WTC11 (cell line): Measurements from ENCODE around the gene DCHS2. TPM values are rescaled to one million over a fixed set of nuclear protein-coding genes. Genes with fewer than 3 reads are reported as not detected.

Experiments used
- ATAC-seq: fragments of 200-7000 bp; cut with Tn5 transposase; 2 replicates; pipeline ENCODE4 v1.10.0; 2021; ENCODE audit warnings: mild to moderate bottlenecking, moderate library complexity
- CTCF ChIA-PET: fragments of 300-600 bp; sonication (Branson Sonifier 250); formaldehyde crosslinking; loops from one replicate; lab custom pipeline; 2021; ENCODE audit warnings: antibody characterized with exemption; lab: Charles Lee
- POLR2A ChIA-PET: fragments of 350-600 bp; sonication (Branson Sonifier 250); formaldehyde crosslinking; loops from one replicate; lab custom pipeline; 2021; ENCODE audit warnings: antibody characterized with exemption; lab: Charles Lee
- DNase-seq: peaks from one replicate; pipeline ENCODE4 v3.0.0; 2021; ENCODE audit warnings: low spot score
- H3K27ac Mint-ChIP-seq: 2 replicates; pipeline ENCODE4 v1.8.0; 2021; ENCODE audit warnings: mixed read lengths
- H3K27me3 Mint-ChIP-seq: 2 replicates; pipeline ENCODE4 v1.8.0; 2021; ENCODE audit warnings: low read depth, mild to moderate bottlenecking, moderate library complexity, mixed read lengths
- H3K36me3 Mint-ChIP-seq: 2 replicates; pipeline ENCODE4 v1.8.0; 2021; ENCODE audit warnings: mixed read lengths
- H3K4me1 Mint-ChIP-seq: 2 replicates; pipeline ENCODE4 v1.8.0; 2022; ENCODE audit warnings: mixed read lengths
- H3K4me3 Mint-ChIP-seq: 2 replicates; pipeline ENCODE4 v1.8.0; 2021; ENCODE audit warnings: mild to moderate bottlenecking, moderate library complexity, mixed read lengths
- H3K9me3 Mint-ChIP-seq: 2 replicates; pipeline ENCODE4 v1.8.0; 2021; ENCODE audit warnings: mixed read lengths
- ARID4B ChIP-seq: sonication (generic); formaldehyde crosslinking; IDR thresholded peaks from 2 replicates; pipeline ENCODE4 v1.8.0; 2023; ENCODE audit warnings: missing genetic modification reagents, mild to moderate bottlenecking, borderline replicate concordance
- CREM ChIP-seq: sonication (generic); formaldehyde crosslinking; IDR thresholded peaks from 2 replicates; pipeline ENCODE4 v1.8.1; 2022; ENCODE audit warnings: mild to moderate bottlenecking, missing genetic modification reagents, moderate library complexity
- EMX1 ChIP-seq: fragments of 250-450 bp; sonication (Bioruptor Pico); IDR thresholded peaks from 2 replicates; pipeline ENCODE4 v1.8.0; 2021; ENCODE audit warnings: mild to moderate bottlenecking
- ETV6 ChIP-seq: sonication (generic); formaldehyde crosslinking; IDR thresholded peaks from 2 replicates; pipeline ENCODE4 v1.8.1; 2022; ENCODE audit warnings: mild to moderate bottlenecking, missing genetic modification reagents
- JAZF1 ChIP-seq: fragments of 250-450 bp; sonication (Bioruptor Pico); IDR thresholded peaks from 2 replicates; pipeline ENCODE4 v1.9.0; 2021; ENCODE audit warnings: moderate library complexity, mild to moderate bottlenecking, inconsistent platforms
- MAX ChIP-seq: sonication (generic); formaldehyde crosslinking; IDR thresholded peaks from 2 replicates; pipeline ENCODE4 v1.8.0; 2022; ENCODE audit warnings: mild to moderate bottlenecking, missing genetic modification reagents
- NFE2L1 ChIP-seq: sonication (generic); formaldehyde crosslinking; IDR thresholded peaks from 2 replicates; pipeline ENCODE4 v1.8.1; 2023; ENCODE audit warnings: missing genetic modification reagents
- SP1 ChIP-seq: sonication (generic); formaldehyde crosslinking; conservative IDR thresholded peaks from 2 replicates; pipeline ENCODE4 v1.8.1; 2022; ENCODE audit warnings: missing genetic modification reagents
- ZNF219 ChIP-seq: sonication (generic); formaldehyde crosslinking; IDR thresholded peaks from 2 replicates; pipeline ENCODE4 v1.8.0; 2023; ENCODE audit warnings: missing genetic modification reagents, mild to moderate bottlenecking, borderline replicate concordance
- ZNF232 ChIP-seq: sonication (generic); formaldehyde crosslinking; IDR thresholded peaks from 2 replicates; pipeline ENCODE4 v1.8.0; 2022; ENCODE audit warnings: mild to moderate bottlenecking, missing genetic modification reagents
- ZNF416 ChIP-seq: fragments of 250-450 bp; sonication (Bioruptor Pico); IDR thresholded peaks from 2 replicates; pipeline ENCODE4 v1.9.0; 2021; ENCODE audit warnings: mild to moderate bottlenecking, inconsistent platforms
- ZNF532 ChIP-seq: fragments of 250-450 bp; sonication (Bioruptor Pico); IDR thresholded peaks from 2 replicates; pipeline ENCODE4 v1.9.0; 2021; ENCODE audit warnings: mild to moderate bottlenecking, borderline replicate concordance
- total RNA-seq: library from RNA; stranded (reverse); gene quantifications from 3 replicates; pipeline ENCODE4 v1.2.3, GENCODE V29; 2021
- TF ChIP-seq, protein P1 (sequence below): sonication (generic); formaldehyde crosslinking; IDR thresholded peaks from 2 replicates; pipeline ENCODE4 v1.8.1; 2023; ENCODE audit warnings: mild to moderate bottlenecking, missing genetic modification reagents
- TF ChIP-seq, protein P2 (sequence below): sonication (generic); formaldehyde crosslinking; IDR thresholded peaks from 2 replicates; pipeline ENCODE4 v1.8.0; 2022; ENCODE audit warnings: mild to moderate bottlenecking, missing genetic modification reagents
- TF ChIP-seq, protein P3 (sequence below): sonication (generic); formaldehyde crosslinking; IDR thresholded peaks from 2 replicates; pipeline ENCODE4 v1.8.1; 2023; ENCODE audit warnings: mild to moderate bottlenecking, missing genetic modification reagents, moderate library complexity
- TF ChIP-seq, protein P4 (sequence below): sonication (generic); formaldehyde crosslinking; IDR thresholded peaks from 2 replicates; pipeline ENCODE4 v1.8.0; 2022; ENCODE audit warnings: mild to moderate bottlenecking, missing genetic modification reagents
- TF ChIP-seq, protein P5 (sequence below): fragments of 250-450 bp; sonication (Bioruptor Pico); IDR thresholded peaks from 2 replicates; pipeline ENCODE4 v2.1.2; 2022; ENCODE audit warnings: mild to moderate bottlenecking, moderate library complexity
- TF ChIP-seq, protein P6 (sequence below): sonication (generic); formaldehyde crosslinking; IDR thresholded peaks from 2 replicates; pipeline ENCODE4 v1.8.1; 2022; ENCODE audit warnings: mild to moderate bottlenecking, missing genetic modification reagents, moderate library complexity, borderline replicate concordance

Gene DCHS2
- total RNA-seq, 1 experiment from 2014 or later: 1.3 TPM

DNA sequence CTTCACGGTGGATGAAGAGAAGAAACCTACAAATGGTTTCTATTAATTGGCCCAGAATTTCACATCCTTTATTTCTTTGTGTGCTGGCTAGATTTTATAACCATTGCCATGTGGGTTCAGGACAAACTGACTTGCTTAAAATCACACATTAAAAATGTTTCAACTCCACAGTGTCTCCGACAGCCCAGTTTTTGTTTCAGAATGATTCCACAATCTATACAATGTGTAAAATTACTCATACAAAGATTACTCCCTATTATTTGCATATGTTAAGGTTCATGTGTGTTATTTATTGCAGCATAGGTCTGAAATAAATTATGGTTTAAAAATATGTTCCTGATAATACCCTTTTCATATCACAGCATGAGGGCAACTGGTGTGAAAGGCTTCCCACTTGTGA, 20.6 kb downstream of the DCHS2 start:
- H3K27ac Mint-ChIP-seq: no peak overlapping the region
- DNase-seq (no peak), ATAC-seq (no peak)
- TF ChIP-seq MAX (CRISPR knock-in tag) (no peak), CREM (CRISPR knock-in tag) (no peak), ZNF416 (CRISPR knock-in tag) (no peak), ZNF232 (no peak), ARID4B (no peak), JAZF1 (CRISPR knock-in tag) (no peak), ETV6 (CRISPR knock-in tag) (no peak), EMX1 (CRISPR knock-in tag) (no peak), ZNF532 (CRISPR knock-in tag) (no peak), ZNF219 (CRISPR knock-in tag) (no peak), SP1 (CRISPR knock-in tag) (no peak), NFE2L1 (no peak)
- TF ChIP-seq, protein P1, sequence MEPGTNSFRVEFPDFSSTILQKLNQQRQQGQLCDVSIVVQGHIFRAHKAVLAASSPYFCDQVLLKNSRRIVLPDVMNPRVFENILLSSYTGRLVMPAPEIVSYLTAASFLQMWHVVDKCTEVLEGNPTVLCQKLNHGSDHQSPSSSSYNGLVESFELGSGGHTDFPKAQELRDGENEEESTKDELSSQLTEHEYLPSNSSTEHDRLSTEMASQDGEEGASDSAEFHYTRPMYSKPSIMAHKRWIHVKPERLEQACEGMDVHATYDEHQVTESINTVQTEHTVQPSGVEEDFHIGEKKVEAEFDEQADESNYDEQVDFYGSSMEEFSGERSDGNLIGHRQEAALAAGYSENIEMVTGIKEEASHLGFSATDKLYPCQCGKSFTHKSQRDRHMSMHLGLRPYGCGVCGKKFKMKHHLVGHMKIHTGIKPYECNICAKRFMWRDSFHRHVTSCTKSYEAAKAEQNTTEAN (CRISPR knock-in tag): no peak
- TF ChIP-seq, protein P2, sequence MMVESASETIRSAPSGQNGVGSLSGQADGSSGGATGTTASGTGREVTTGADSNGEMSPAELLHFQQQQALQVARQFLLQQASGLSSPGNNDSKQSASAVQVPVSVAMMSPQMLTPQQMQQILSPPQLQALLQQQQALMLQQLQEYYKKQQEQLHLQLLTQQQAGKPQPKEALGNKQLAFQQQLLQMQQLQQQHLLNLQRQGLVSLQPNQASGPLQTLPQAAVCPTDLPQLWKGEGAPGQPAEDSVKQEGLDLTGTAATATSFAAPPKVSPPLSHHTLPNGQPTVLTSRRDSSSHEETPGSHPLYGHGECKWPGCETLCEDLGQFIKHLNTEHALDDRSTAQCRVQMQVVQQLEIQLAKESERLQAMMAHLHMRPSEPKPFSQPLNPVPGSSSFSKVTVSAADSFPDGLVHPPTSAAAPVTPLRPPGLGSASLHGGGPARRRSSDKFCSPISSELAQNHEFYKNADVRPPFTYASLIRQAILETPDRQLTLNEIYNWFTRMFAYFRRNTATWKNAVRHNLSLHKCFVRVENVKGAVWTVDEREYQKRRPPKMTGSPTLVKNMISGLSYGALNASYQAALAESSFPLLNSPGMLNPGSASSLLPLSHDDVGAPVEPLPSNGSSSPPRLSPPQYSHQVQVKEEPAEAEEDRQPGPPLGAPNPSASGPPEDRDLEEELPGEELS (CRISPR knock-in tag): no peak
- TF ChIP-seq, protein P3, sequence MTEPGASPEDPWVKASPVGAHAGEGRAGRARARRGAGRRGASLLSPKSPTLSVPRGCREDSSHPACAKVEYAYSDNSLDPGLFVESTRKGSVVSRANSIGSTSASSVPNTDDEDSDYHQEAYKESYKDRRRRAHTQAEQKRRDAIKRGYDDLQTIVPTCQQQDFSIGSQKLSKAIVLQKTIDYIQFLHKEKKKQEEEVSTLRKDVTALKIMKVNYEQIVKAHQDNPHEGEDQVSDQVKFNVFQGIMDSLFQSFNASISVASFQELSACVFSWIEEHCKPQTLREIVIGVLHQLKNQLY (CRISPR knock-in tag): no peak
- TF ChIP-seq, protein P4, sequence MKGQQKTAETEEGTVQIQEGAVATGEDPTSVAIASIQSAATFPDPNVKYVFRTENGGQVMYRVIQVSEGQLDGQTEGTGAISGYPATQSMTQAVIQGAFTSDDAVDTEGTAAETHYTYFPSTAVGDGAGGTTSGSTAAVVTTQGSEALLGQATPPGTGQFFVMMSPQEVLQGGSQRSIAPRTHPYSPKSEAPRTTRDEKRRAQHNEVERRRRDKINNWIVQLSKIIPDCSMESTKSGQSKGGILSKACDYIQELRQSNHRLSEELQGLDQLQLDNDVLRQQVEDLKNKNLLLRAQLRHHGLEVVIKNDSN: no peak
- TF ChIP-seq, protein P5, sequence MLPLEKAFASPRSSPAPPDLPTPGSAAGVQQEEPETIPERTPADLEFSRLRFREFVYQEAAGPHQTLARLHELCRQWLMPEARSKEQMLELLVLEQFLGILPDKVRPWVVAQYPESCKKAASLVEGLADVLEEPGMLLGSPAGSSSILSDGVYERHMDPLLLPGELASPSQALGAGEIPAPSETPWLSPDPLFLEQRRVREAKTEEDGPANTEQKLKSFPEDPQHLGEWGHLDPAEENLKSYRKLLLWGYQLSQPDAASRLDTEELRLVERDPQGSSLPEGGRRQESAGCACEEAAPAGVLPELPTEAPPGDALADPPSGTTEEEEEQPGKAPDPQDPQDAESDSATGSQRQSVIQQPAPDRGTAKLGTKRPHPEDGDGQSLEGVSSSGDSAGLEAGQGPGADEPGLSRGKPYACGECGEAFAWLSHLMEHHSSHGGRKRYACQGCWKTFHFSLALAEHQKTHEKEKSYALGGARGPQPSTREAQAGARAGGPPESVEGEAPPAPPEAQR (CRISPR knock-in tag): no peak
- TF ChIP-seq, protein P6, sequence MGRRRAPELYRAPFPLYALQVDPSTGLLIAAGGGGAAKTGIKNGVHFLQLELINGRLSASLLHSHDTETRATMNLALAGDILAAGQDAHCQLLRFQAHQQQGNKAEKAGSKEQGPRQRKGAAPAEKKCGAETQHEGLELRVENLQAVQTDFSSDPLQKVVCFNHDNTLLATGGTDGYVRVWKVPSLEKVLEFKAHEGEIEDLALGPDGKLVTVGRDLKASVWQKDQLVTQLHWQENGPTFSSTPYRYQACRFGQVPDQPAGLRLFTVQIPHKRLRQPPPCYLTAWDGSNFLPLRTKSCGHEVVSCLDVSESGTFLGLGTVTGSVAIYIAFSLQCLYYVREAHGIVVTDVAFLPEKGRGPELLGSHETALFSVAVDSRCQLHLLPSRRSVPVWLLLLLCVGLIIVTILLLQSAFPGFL (CRISPR knock-in tag): no peak
- POLR2A ChIA-PET: no interaction called here
- no peaks in the 10 kb centered on the region for H3K9me3 Mint-ChIP-seq
- CTCF ChIA-PET: no interaction called here
- no peaks in the 10 kb centered on the region for H3K36me3 Mint-ChIP-seq
- no peak overlapping the region for H3K4me3 Mint-ChIP-seq
- no peaks in the 10 kb centered on the region for H3K4me1 Mint-ChIP-seq
- no peaks in the 10 kb centered on the region for H3K27me3 Mint-ChIP-seq
